ENCODE data around the gene PLEKHF1.
A peak's percentile ranks its signal among the peaks of the same experiment; 100 is the strongest.
"Not testable (repeated sequence)": the region's sequence is repeated elsewhere in the genome, so short reads cannot be mapped to it uniquely, and the experiment has no call there.

PLEKHF1 gene

GRCh38 chr19:29664753-29665214 lies 477 bp upstream of the PLEKHF1 start:
- DNase-seq (ENCODE audit: low read depth), result no peak

GRCh38 chr19:29665826-29666577 lies 741 bp downstream of the PLEKHF1 start:
- no peak for DNase-seq (ENCODE audit: low read depth)

DNA sequence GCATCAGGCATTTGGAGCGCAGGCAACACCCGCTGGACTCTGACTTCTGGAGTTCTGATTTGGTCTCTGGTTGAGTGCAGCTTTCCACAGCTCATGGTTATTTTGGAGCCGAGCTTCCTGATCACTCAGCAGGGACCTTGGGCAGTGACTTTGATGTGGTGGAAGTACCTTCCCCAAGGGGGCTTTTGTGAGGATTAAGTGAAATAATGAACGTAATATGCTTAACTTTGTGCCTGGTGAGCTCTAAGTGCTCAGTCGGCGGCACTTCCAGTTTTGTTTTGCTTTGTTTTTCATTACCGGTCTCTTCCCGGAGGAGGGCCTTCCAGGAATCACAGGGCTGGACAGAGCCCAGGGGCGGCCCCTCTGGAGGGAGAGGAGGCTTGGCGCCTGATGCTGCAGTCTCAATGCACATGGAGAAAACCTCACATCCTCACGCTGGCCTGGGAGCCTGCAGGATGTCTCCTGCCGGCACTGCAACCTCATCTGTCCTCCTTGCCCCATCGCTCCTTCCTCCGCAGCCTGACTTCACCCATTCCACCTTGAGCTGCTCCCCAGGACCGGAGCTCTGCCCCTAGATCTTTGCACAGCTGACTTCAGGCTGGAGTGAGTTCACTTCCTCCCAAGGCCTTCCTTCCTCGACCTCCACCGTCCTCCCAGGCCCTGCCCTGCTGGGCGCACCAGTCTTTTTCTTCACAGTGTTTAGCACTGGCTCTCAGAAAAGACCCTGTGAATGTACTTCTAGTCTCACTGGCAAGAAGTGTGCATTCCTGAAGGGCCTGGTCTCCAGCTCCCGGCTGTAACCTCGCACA lies 1.5 kb downstream of the PLEKHF1 start:
- no peak for DNase-seq (ENCODE audit: low read depth)

- no peak for DNase-seq (ENCODE audit: low read depth)
These were observed 2.1 kb downstream of the PLEKHF1 start for GRCh38 chr19:29667387-29667783.

DNA sequence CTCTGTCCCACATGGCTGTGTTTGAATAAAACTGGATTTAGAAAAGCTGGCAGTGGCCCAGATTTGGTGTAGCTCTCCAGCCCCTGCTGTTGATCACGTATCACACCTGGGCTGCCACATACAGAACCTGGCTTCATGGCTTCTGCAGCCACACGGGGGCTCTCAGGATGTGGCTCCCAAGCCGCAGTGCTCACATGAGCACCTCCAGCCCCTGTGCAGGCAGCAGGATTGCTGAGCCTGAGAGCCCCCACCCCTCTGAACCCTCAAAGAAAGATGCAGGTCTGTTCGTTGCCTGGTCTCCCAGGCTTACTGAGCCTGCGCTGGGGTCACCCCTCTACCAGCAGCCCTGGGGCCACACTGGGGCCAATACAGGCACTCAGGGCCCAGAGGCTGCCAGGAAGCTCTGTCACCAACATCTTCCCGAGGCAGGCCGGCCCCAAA lies 2.7 kb downstream of the PLEKHF1 start:
- peak; percentile 53 for DNase-seq (ENCODE audit: low read depth)

DNA sequence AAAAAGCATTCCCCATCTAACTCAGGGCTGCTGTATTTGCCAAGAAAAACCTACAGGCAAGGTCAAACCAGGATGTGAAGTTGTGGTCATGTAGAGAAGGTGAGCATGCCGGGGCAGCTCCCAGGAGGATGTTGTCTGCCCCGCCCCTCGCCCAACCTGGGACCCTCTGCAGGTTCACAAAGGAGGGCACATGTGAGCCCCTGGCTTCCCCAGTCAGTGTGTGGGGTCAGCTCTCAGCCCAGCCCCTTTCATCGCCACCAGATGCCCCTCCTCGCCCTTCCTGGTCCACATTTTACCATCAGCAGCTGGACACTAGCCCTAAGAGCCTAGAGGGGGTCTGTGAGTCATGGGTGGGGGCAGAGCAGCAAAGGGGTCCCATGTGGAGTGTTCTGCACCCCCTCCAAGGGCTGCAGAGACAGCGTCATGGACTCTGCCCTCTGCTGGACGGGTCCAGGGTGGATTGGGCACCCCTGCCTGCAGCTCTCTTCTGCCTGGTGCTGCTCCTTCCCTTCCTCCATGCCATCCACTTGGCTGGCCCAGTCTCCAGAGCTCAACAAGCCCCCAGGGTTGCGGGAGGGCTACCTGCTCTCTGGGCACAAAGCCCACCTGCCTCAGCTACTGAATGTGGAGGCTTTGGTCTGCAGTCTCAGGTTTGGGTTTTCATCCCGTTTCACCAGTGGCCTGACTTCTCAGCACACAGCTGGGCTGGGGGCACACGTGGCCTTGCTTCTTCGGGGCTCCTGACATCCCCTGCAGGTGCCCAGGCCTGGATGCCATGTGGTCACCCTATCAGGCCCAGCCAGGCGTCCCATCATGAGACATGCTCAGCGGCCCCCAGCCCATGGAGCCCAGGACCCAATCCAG lies 3.7 kb downstream of the PLEKHF1 start:
- no peak for DNase-seq (ENCODE audit: low read depth)

GRCh38 chr19:29670255-29670654 lies 5.0 kb downstream of the PLEKHF1 start:
- no peak for DNase-seq (ENCODE audit: low read depth)

GRCh38 chr19:29671026-29671392 lies 5.7 kb downstream of the PLEKHF1 start:
- not testable (repeated sequence) for DNase-seq (ENCODE audit: low read depth)

DNA sequence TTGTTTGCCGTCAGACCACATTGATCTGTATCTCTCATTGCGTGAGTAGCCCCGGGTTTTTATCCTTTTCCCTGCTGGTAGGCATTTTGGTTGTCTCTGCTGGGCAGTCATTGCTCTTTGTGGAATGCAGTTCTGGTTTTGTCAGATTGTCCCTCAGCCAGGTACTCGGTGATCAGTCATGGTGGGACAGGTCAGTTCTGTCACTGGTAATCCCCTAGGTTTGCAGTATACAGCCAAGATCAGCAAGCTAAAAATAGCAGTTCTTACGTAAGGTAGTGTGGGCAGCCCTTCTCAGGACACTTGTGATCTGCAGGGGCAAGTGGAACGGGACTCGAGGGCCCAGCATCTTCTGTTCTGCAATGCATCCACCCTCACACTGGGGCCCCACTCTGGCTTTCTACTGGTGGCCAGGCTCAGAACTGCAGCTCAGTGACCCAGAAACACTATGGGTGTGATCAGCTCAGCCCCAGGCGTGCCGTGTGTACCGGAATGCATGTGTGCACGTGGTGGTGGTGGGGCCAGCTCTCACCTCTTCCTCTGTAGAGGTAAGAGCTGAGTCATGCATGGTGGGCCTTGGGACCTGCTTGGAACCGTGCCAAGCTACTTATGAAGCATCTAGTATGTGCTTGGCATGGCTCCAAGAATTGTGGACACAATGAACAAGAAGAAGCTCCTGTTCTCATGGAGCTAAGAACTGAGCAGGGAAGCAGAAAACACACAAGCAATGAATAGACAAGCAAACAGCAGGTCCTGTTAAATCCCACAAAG lies 6.3 kb downstream of the PLEKHF1 start:
- peak; percentile 75 for DNase-seq (ENCODE audit: low read depth)

DNA sequence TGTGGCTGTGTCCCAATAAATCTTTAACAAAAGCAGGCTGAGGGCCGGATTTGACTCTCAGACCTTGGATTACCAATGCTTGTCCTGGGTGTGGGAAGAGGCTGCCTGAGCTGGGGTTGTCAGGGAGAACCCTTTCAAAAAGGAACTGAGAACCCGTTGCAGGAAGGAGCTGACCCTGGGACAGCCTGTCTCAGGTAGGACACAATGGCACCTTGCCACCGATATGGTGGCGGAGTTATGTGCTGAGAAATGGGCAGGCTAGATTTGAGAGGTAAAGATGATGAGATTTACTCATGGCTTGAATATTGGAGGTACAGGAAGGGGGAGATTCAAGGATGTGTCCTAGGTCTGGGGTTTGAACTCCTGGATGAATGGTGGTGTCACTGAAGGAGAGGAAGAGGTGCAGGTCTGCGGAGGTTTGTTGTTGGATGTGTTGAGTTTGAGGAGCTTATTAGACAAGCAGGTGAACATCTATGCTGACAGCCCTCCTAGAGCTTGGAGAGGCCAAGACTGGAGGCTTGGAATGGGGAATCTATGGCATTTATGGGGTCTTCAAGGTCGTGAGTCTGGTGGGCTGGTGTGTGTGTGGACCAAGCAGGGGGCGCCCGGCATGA lies 7.2 kb downstream of the PLEKHF1 start:
- DNase-seq (ENCODE audit: low read depth), result no peak

- DNase-seq (ENCODE audit: low read depth), result peak; percentile 85
These were observed 7.7 kb downstream of the PLEKHF1 start for GRCh38 chr19:29672933-29673336.

- no peak for DNase-seq (ENCODE audit: low read depth)
These were observed 8.4 kb downstream of the PLEKHF1 start for GRCh38 chr19:29673451-29674371.

- DNase-seq (ENCODE audit: low read depth), result no peak
These were observed 9.3 kb downstream of the PLEKHF1 start for GRCh38 chr19:29674374-29675119.

- no peak for DNase-seq (ENCODE audit: low read depth)
These were observed 9.9 kb downstream of the PLEKHF1 start for GRCh38 chr19:29675120-29675649.

DNA sequence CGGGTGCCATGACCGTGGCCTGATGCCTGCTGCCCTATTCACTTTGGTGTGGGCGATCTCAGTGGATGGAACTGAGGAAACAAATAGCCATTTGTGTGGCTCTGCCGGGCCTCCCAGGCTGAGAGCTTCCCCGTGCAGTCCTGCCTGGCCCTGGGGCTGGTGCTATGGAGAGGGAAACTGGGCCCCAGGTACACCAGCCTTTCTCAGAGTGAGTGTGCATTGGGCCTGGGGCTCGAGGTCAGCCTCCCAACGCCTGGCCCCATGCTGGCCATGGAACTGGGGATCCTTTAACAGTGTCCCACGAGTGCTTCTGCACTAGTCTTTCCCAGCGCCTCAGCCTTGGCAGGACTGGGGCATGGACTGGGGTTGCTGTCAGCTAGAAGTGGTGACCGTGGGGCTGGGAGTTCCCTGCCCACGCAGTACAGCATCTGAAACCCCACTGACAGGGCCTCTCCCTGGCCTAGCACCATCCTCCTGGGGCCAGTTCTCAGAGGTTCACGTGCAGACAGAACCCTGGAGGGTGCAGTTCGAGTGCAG lies 10.5 kb downstream of the PLEKHF1 start:
- no peak for DNase-seq (ENCODE audit: low read depth)

- DNase-seq (ENCODE audit: low read depth), result no peak
These were observed 11.3 kb downstream of the PLEKHF1 start for GRCh38 chr19:29676586-29676985.

- DNase-seq (ENCODE audit: low read depth), result no peak
These were observed 11.9 kb downstream of the PLEKHF1 start for GRCh38 chr19:29677001-29677817.
